IPS DF 6.9 (cell line): ENCODE measurements around the gene ADAT3.

Experiments
- DNase-seq: peaks from one replicate; pipeline ENCODE4 v3.0.0-alpha.2; 2013; ENCODE audit warnings: low read depth, low spot score
- H3K27ac ChIP-seq: one replicate; pipeline ENCODE4 v1.5.1; 2013; ENCODE audit warnings: low read length, control low read depth
- H3K27me3 ChIP-seq: 2 replicates; pipeline ENCODE4 v1.6.1; 2013; ENCODE audit warnings: mild to moderate bottlenecking, low read length; ENCODE audit not compliant: control insufficient read depth, insufficient read depth
- H3K36me3 ChIP-seq: 2 replicates; pipeline ENCODE4 v1.6.1; 2013; ENCODE audit warnings: low read length; ENCODE audit not compliant: control insufficient read depth, insufficient read depth
- H3K4me1 ChIP-seq: 2 replicates; pipeline ENCODE4 v1.6.1; 2013; ENCODE audit warnings: low read length; ENCODE audit not compliant: control insufficient read depth, insufficient read depth
- H3K4me3 ChIP-seq: 2 replicates; pipeline ENCODE4 v1.5.1; 2013; ENCODE audit warnings: mild to moderate bottlenecking, low read length
- H3K9me3 ChIP-seq: 2 replicates; pipeline ENCODE4 v1.6.1; 2013; ENCODE audit warnings: low read length, inconsistent platforms; ENCODE audit not compliant: control insufficient read depth, insufficient read depth
- WGBS: extraction: QIAGEN DNeasy Blood & Tissue Kit; methylation state at CpG from one replicate; pipeline ENCODE4 v1.1.7; 2013; ENCODE audit warnings: mixed read lengths, missing lambda C conversion rate; ENCODE audit not compliant: insufficient read length, insufficient coverage; 5-methylcytosine and 5-hydroxymethylcytosine counted together

ADAT3 gene

DNA sequence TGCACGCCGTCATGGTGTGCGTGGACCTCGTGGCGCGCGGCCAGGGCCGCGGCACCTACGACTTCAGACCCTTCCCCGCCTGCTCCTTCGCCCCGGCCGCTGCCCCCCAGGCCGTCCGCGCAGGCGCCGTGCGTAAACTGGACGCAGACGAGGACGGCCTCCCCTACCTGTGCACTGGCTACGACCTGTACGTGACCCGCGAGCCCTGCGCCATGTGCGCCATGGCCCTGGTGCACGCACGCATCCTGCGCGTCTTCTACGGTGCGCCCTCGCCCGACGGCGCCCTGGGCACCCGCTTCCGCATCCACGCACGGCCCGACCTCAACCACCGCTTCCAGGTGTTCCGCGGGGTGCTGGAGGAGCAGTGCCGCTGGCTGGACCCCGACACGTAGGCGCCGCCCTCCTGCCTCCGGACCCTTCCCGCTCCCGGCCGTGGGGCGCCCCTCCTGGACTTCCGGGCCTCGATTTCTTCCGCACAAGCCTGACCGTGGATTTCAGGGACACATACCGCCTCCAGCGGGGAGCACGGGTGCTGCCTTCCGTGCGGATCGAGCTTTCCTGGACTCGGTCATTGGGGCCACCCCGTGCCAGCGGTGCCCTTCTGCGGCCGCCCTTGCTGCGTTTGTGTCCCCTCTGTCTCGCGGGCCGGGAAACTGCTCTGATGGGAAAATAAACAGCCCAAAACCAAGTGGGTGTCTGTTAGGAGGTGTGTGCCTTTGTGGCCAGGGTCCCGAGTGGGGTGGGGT lies 7.7 kb downstream of the ADAT3 start:
- Histone ChIP-seq H3K9me3 (no peaks in the 10 kb centered on the region), H3K4me3 (no peak overlapping the region), H3K27ac (no peak overlapping the region), H3K27me3 (no peaks in the 10 kb centered on the region), H3K36me3 (peaks cover 33% of the 10 kb centered on the region; the same call in 1 of the 2 replicates), H3K4me1 (no peaks in the 10 kb centered on the region)
- no peak for DNase-seq
- no CpG with 5 or more reads among the region's 77 CpGs for WGBS

DNA sequence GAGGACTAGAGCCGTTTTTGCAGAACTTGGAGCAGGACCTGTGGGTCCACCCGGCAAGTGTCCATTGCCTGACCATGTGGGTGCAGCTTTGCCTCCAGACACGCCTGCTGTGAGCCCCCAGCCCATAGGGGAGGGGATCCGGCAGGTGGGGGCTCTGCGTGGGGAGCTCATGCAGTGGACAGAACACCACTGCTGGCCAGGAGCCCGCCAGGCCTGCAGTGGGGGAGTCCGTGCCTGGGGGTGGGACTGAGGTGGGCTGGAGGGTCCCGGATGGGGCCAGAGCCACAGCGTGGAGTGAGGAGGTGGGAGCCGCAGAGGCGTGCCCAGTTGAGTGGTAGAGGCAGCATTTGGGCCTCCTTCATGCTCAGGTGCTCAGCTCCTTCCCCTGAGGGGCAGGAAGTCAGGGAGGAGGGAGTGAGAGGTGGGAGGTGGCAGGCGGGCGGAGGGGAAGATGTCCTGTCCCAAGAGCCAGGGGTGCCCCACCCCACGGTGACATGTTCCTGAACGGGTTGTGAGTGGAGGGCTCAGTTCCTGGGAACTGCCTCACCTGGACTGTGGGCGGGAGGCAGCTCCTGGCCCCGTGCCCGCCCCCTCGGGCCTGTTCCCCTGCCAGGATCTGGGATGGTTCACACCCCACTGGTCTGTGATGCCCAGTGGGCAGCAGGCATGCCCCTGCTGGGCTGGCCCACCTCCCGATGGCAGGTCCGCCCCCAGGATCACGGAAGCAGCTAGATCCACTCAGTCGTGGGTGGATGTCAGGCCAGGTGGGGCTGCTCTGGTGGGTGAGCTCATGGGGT lies 8.8 kb downstream of the ADAT3 start:
- no peaks in the 10 kb centered on the region for H3K27me3 ChIP-seq
- H3K4me1 ChIP-seq = no peaks in the 10 kb centered on the region
- H3K36me3 ChIP-seq = peaks cover 35% of the 10 kb centered on the region
- H3K9me3 ChIP-seq = no peaks in the 10 kb centered on the region
- H3K27ac ChIP-seq = no peak overlapping the region
- WGBS = no CpG with 5 or more reads among the region's 23 CpGs
- H3K4me3 ChIP-seq = no peak overlapping the region
- DNase-seq = no peak

DNA sequence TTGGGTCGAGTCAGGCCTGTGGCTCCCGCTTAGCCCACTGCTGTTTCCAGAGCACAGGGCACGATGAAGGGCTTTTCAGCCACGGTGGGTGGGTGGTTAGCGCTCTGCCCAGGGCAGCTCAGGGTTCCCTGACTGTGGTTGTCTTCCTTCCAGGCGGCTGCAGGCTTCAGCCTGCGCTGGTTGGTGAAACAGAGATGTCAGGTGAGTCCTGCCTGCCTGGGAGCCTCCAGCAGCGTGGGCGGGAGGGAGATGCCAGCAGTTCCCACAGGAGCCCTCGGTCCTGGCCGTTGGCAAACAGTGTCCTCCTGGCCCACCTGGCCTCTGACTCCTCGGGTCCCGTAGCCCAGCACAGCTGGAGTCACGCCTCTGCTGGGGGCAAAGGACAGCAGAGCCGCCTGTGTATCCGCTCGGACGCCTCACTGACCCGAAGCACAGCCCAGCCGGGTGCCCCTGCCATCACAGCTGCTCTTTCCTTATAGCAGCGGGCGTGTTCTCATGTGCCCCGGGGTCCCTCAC lies 9.7 kb downstream of the ADAT3 start:
- Histone ChIP-seq H3K4me3 (no peak overlapping the region), H3K27ac (no peak overlapping the region), H3K36me3 (peaks cover 37% of the 10 kb centered on the region), H3K27me3 (no peaks in the 10 kb centered on the region), H3K9me3 (no peaks in the 10 kb centered on the region), H3K4me1 (no peaks in the 10 kb centered on the region)
- DNase-seq = no peak
- WGBS = no CpG with 5 or more reads among the region's 23 CpGs

DNA sequence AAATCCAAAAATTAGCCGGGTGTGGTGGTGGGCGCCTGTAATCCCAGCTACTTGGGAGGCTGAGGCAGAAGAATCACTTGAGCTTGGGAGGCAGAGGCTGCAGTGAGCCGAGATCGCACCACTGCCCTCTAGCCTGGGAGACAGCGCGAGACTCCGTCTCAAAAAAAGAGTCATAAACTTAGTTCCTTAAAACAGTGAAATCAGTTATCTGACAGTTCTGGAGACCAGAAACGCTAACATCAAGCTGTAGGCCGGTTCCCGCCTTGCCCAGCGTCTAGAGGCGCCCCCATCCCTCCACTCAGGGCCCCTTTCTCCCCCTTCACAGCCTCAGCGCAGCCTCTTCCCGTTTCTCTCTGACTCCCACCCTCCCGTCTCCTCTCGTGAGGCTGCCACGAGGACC lies 11.9 kb downstream of the ADAT3 start:
- WGBS = no CpG with 5 or more reads among the region's 17 CpGs
- Histone ChIP-seq H3K36me3 (peaks cover 47% of the 10 kb centered on the region), H3K4me3 (no peak overlapping the region), H3K9me3 (no peaks in the 10 kb centered on the region), H3K4me1 (no peaks in the 10 kb centered on the region), H3K27ac (no peak overlapping the region), H3K27me3 (no peaks in the 10 kb centered on the region)
- no peak for DNase-seq

DNA sequence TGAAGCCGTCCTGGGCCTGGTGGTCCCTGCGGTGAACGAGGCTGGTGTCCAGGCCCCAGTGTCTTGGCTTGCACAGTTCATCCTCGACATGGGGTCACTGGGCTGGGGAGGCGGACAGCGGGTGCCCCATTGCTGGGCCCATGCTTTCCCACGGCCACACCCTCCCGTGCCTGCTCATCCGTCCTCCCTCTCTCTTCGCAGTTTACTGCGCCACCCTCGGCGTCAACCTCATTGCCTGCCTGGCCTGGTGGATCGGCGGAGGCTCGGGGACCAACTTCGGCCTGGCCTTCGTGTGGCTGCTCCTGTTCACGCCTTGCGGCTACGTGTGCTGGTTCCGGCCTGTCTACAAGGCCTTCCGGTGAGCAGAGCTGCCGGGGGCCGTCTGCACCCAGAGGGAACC lies 12.7 kb downstream of the ADAT3 start:
- no CpG with 5 or more reads among the region's 25 CpGs for WGBS
- Histone ChIP-seq H3K27ac (no peak overlapping the region), H3K4me3 (no peak overlapping the region), H3K27me3 (no peaks in the 10 kb centered on the region), H3K9me3 (no peaks in the 10 kb centered on the region), H3K4me1 (no peaks in the 10 kb centered on the region), H3K36me3 (peaks cover 44% of the 10 kb centered on the region)
- DNase-seq = no peak

DNA sequence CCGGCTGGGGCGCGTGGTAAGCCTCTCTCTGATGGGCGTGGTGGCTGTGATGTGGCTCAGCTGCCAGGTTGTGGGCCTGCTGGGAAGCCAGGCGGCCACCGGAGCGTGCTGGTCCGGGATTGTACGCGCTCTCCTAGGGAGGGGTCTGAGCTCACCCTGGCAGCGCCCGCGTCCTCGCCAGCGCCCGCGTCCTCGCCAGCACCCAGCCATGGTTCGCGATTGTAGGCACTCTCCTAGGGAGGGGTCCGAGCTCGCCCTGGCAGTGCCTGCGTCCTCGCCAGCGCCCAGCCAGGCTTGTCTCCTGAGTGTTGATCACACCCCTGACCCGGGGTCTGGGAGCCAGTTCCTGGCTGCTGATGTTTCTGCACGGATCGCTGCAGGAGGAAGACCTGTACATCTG lies 13.8 kb downstream of the ADAT3 start:
- Histone ChIP-seq H3K36me3 (peaks cover 40% of the 10 kb centered on the region), H3K27ac (no peak overlapping the region), H3K4me3 (no peak overlapping the region), H3K9me3 (no peaks in the 10 kb centered on the region), H3K4me1 (no peaks in the 10 kb centered on the region), H3K27me3 (no peaks in the 10 kb centered on the region)
- no peak for DNase-seq
- WGBS = no CpG with 5 or more reads among the region's 28 CpGs

DNA sequence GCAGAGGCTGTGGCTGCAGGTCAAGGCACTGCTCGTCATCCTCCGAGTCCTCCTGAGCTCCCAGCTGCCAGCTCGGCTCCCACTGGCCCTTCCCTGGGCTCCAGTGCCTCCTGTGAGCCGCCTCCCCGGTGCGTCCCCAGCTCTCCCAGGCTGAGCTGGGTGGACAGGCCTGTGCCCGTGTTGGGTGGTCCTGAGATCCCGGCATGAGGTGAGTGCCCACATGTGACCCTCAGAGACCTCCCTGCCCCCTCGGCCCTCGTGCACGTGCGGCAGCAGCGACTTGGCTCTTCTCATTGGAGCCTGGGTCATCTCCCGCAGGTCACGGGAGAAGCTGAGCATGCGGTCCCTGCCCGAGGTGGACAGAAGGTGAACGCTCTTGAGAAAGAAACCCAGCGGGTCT lies 15.4 kb downstream of the ADAT3 start:
- no CpG with 5 or more reads among the region's 19 CpGs for WGBS
- Histone ChIP-seq H3K36me3 (peaks cover 43% of the 10 kb centered on the region), H3K4me1 (0 out of 2 replicates have a peak, but pooled peaks cover 1% of the 10 kb centered on the region), H3K9me3 (no peaks in the 10 kb centered on the region), H3K4me3 (no peak overlapping the region), H3K27me3 (no peaks in the 10 kb centered on the region), H3K27ac (no peak overlapping the region)
- no peak for DNase-seq

DNA sequence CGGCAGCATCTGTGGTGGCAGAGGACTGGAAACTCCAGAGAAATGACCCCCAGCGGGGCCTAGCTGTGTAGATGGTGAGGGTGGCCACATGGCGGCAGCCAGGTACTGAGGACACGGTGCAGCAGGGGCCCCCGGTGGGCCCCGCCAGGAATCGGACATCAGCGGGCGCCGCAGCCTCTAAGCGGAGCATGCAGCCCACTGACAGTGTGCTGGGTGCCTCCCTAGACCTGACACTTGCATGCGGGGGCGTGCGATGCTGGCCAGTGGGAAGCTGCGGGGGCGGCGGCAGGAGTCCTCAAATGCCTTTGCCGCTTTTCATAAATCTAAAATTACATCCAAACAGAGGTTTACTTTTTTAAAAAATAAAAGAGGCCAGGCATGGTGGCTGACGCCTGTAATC lies 16.1 kb downstream of the ADAT3 start:
- Histone ChIP-seq H3K9me3 (no peaks in the 10 kb centered on the region), H3K4me1 (0 out of 2 replicates have a peak, but pooled peaks cover 1% of the 10 kb centered on the region), H3K27ac (no peak overlapping the region), H3K27me3 (no peaks in the 10 kb centered on the region), H3K4me3 (no peak overlapping the region), H3K36me3 (peaks cover 43% of the 10 kb centered on the region)
- no peak for DNase-seq
- no CpG with 5 or more reads among the region's 19 CpGs for WGBS

DNA sequence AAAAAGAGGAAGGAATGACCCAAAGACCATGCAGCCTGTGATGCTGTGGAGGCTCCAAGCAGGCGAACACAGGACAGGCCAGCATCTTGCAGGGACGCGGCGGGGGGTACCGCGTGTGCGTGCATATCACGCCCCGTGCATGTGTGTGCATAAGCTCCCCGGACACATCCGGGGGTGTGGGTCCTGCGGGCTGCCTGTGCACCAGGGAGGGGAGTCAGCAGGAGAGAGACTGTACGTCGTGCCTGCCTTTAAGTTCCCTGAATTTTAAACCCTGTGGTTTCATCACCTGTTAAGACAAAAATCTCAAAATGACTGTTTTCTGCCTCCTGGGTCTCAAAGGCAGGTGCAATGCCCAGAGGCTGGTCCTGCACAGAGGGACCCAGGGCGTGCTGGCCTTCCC lies 16.6 kb downstream of the ADAT3 start:
- no peaks in the 10 kb centered on the region for H3K27me3 ChIP-seq
- no peak overlapping the region for H3K4me3 ChIP-seq
- H3K27ac ChIP-seq = no peak overlapping the region
- no CpG with 5 or more reads among the region's 15 CpGs for WGBS
- H3K9me3 ChIP-seq = no peaks in the 10 kb centered on the region
- H3K4me1 ChIP-seq = 0 out of 2 replicates have a peak, but pooled peaks cover 1% of the 10 kb centered on the region
- no peak for DNase-seq
- H3K36me3 ChIP-seq = peaks cover 43% of the 10 kb centered on the region

DNA sequence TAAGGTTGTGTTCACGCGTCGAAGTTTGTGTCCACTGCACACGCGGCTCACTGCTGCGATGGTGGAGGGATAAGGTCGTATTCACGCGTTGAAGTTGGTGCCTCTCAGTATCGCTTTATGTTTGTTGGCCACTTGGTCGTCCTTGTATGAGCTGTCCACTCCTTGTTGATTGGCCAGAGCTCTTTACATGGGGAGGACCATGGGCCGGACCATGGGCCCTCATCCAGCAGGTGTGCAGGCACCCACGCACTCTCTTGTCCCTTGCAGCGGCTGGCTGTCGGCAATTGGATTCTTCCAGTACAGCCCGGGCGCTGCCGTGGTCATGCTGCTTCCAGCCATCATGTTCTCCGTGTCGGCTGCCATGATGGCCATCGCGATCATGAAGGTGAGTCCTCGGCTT lies 17.6 kb downstream of the ADAT3 start:
- H3K9me3 ChIP-seq = no peaks in the 10 kb centered on the region
- H3K4me1 ChIP-seq = 0 out of 2 replicates have a peak, but pooled peaks cover 1% of the 10 kb centered on the region
- DNase-seq = no peak
- H3K27me3 ChIP-seq = no peaks in the 10 kb centered on the region
- H3K27ac ChIP-seq = no peak overlapping the region
- no peak overlapping the region for H3K4me3 ChIP-seq
- no CpG with 5 or more reads among the region's 23 CpGs for WGBS
- H3K36me3 ChIP-seq = peaks cover 40% of the 10 kb centered on the region
